NCI-H128 (cell line): ENCODE results near the gene SPRING1.
"Not testable (repeated sequence)": the region's sequence is repeated elsewhere in the genome, so short reads cannot be mapped to it uniquely, and the experiment has no call there.

Experiments used
- DNase-seq: peaks from one replicate; lab custom pipeline; 2025; ENCODE audit not compliant: unreplicated experiment; lab: John Stamatoyannopoulos, UW

The SPRING1 gene

GRCh38 chr12:116742787-116743186, 4.9 kb upstream of the SPRING1 start:
- not testable (repeated sequence) for DNase-seq

- no peak for DNase-seq
Measured at GRCh38 chr12:116739381-116739887, 1.6 kb upstream of the SPRING1 start.

- no peak for DNase-seq
Measured at GRCh38 chr12:116736962-116737773, 701 bp downstream of the SPRING1 start.

GRCh38 chr12:116735951-116736599, 1.8 kb downstream of the SPRING1 start:
- no peak for DNase-seq

GRCh38 chr12:116735084-116735483, 2.8 kb downstream of the SPRING1 start:
- DNase-seq: no peak

GRCh38 chr12:116734156-116734768, 3.6 kb downstream of the SPRING1 start:
- DNase-seq: no peak

- no peak for DNase-seq
Measured at GRCh38 chr12:116731801-116732200, 6.1 kb downstream of the SPRING1 start.

- DNase-seq: no peak
Measured at GRCh38 chr12:116727891-116728290, 10.0 kb downstream of the SPRING1 start.

- DNase-seq: no peak
Measured at GRCh38 chr12:116727261-116727660, 10.6 kb downstream of the SPRING1 start.

GRCh38 chr12:116726694-116727093, 11.2 kb downstream of the SPRING1 start:
- DNase-seq: no peak

GRCh38 chr12:116722245-116722644, 15.6 kb downstream of the SPRING1 start:
- no peak for DNase-seq

- no peak for DNase-seq
Measured at GRCh38 chr12:116719731-116720528, 17.9 kb downstream of the SPRING1 start.

- peak; percentile 63 for DNase-seq
Measured at GRCh38 chr12:116718655-116719454, 19.0 kb downstream of the SPRING1 start.

GRCh38 chr12:116717466-116718437, 20.1 kb downstream of the SPRING1 start:
- DNase-seq: no peak

GRCh38 chr12:116714175-116714574, 23.7 kb downstream of the SPRING1 start:
- DNase-seq: no peak

- DNase-seq: no peak
Measured at GRCh38 chr12:116713527-116713926, 24.3 kb downstream of the SPRING1 start.

GRCh38 chr12:116712458-116713303, 25.2 kb downstream of the SPRING1 start:
- DNase-seq: peak; percentile 41
